H9 (cell line): ENCODE results near the gene YPEL3. TPM values are rescaled to one million over a fixed set of nuclear protein-coding genes. Genes with fewer than 3 reads are reported as not detected.

Source experiments
- DNase-seq: peaks from one replicate; pipeline ENCODE4 v3.0.0-alpha.2; 2017
- H2AFZ ChIP-seq: one replicate; pipeline ENCODE4 v1.6.1; 2013; ENCODE audit warnings: mild to moderate bottlenecking, low read length, control low read depth, moderate library complexity
- H2AK5ac ChIP-seq: 2 replicates; pipeline ENCODE4 v1.6.1; 2013; ENCODE audit warnings: low read length, control low read depth, mixed read lengths; ENCODE audit not compliant: insufficient read length
- H2BK120ac ChIP-seq: one replicate; pipeline ENCODE4 v1.6.1; 2013; ENCODE audit warnings: low read depth, mild to moderate bottlenecking, low read length, control low read depth, inconsistent platforms; ENCODE audit not compliant: poor library complexity, severe bottlenecking
- H2BK12ac ChIP-seq: 2 replicates; pipeline ENCODE4 v1.6.1; 2013; ENCODE audit warnings: low read length, control low read depth, mixed read lengths, low read depth; ENCODE audit not compliant: insufficient read length
- H2BK15ac ChIP-seq: 2 replicates; pipeline ENCODE4 v1.6.1; 2013; ENCODE audit warnings: low read depth, low read length, control low read depth
- H2BK20ac ChIP-seq: one replicate; pipeline ENCODE4 v1.6.1; 2013; ENCODE audit warnings: low read depth, mild to moderate bottlenecking, low read length, control low read depth, inconsistent platforms; ENCODE audit not compliant: poor library complexity, severe bottlenecking
- H2BK5ac ChIP-seq: 2 replicates; pipeline ENCODE4 v1.6.1; 2013; ENCODE audit warnings: low read length, control low read depth, mixed read lengths; ENCODE audit not compliant: insufficient read length
- H3K14ac ChIP-seq: 2 replicates; pipeline ENCODE4 v1.6.1; 2013; ENCODE audit warnings: low read length, control low read depth; ENCODE audit not compliant: insufficient read depth
- H3K18ac ChIP-seq: 2 replicates; pipeline ENCODE4 v1.6.1; 2013; ENCODE audit warnings: low read depth, mild to moderate bottlenecking, mixed read lengths, low read length, control low read depth; ENCODE audit not compliant: insufficient read length
- H3K23ac ChIP-seq: 2 replicates; pipeline ENCODE4 v1.6.1; 2013; ENCODE audit warnings: low read length, control low read depth, mixed read lengths, low read depth; ENCODE audit not compliant: insufficient read length
- H3K23me2 ChIP-seq: 2 replicates; pipeline ENCODE4 v1.6.1; 2013; ENCODE audit warnings: low read depth, mild to moderate bottlenecking, mixed read lengths, low read length, control low read depth; ENCODE audit not compliant: insufficient read length, poor library complexity, severe bottlenecking
- H3K27ac ChIP-seq: 2 replicates; pipeline ENCODE4 v1.5.1; 2013; ENCODE audit warnings: low read length, control low read depth, mixed read lengths, low read depth; ENCODE audit not compliant: insufficient read length
- H3K27me3 ChIP-seq: 2 replicates; pipeline ENCODE4 v1.6.1; 2013; ENCODE audit warnings: low read length, control low read depth, inconsistent platforms; ENCODE audit not compliant: insufficient read depth
- H3K4ac ChIP-seq: 2 replicates; pipeline ENCODE4 v1.6.1; 2013; ENCODE audit warnings: low read depth, mild to moderate bottlenecking, control low read depth, inconsistent platforms, low read length, moderate library complexity
- H3K4me1 ChIP-seq: 2 replicates; pipeline ENCODE4 v1.6.1; 2013; ENCODE audit warnings: low read length, control low read depth, inconsistent platforms; ENCODE audit not compliant: insufficient read depth
- H3K4me2 ChIP-seq: 2 replicates; pipeline ENCODE4 v1.6.1; 2013; ENCODE audit warnings: low read length, control low read depth, mixed read lengths; ENCODE audit not compliant: insufficient read length, insufficient read depth
- H3K56ac ChIP-seq: 2 replicates; pipeline ENCODE4 v1.6.1; 2013; ENCODE audit warnings: low read depth, mild to moderate bottlenecking, mixed read lengths, low read length, control low read depth; ENCODE audit not compliant: insufficient read length
- H3K79me1 ChIP-seq: 2 replicates; pipeline ENCODE4 v1.6.1; 2013; ENCODE audit warnings: low read depth, mild to moderate bottlenecking, moderate library complexity, low read length, control low read depth, inconsistent platforms; ENCODE audit not compliant: insufficient read depth, poor library complexity, severe bottlenecking
- H3K79me2 ChIP-seq: 2 replicates; pipeline ENCODE4 v1.6.1; 2013; ENCODE audit warnings: low read length, control low read depth, inconsistent platforms; ENCODE audit not compliant: insufficient read depth
- H3K9ac ChIP-seq: 2 replicates; pipeline ENCODE4 v1.6.1; 2013; ENCODE audit warnings: low read length, control low read depth, mixed read lengths; ENCODE audit not compliant: insufficient read length; ENCODE audit errors: extremely low read depth
- H3K9me3 ChIP-seq: one replicate; pipeline ENCODE4 v1.6.1; 2013; ENCODE audit warnings: low read depth, low read length, inconsistent platforms; ENCODE audit not compliant: control insufficient read depth
- H3T11ph ChIP-seq: one replicate; pipeline ENCODE4 v1.6.1; 2013; ENCODE audit warnings: mild to moderate bottlenecking, low read length, control low read depth, inconsistent platforms
- H4K20me1 ChIP-seq: one replicate; pipeline ENCODE4 v1.6.1; 2013; ENCODE audit not compliant: control insufficient read depth, insufficient read length, insufficient read depth
- H4K5ac ChIP-seq: 2 replicates; pipeline ENCODE4 v1.6.1; 2013; ENCODE audit warnings: low read depth, mild to moderate bottlenecking, mixed read lengths, low read length, control low read depth; ENCODE audit not compliant: insufficient read length
- H4K8ac ChIP-seq: replicated peaks from 2 replicates; pipeline ENCODE4 v1.6.1; 2013; ENCODE audit warnings: low read length, control low read depth, mixed read lengths, low read depth; ENCODE audit not compliant: insufficient read length
- H4K91ac ChIP-seq: 2 replicates; pipeline ENCODE4 v1.6.1; 2013; ENCODE audit warnings: low read depth, mild to moderate bottlenecking, moderate library complexity, mixed read lengths, low read length, control low read depth; ENCODE audit not compliant: insufficient read length
- H3K27ac Mint-ChIP-seq, 3 experiments: 2 replicates in 2 of 3; 3 replicates in 1 of 3; pipeline ENCODE4 v1.8.0; 2020 to 2021; ENCODE audit warnings: mixed read lengths in 3 of 3, mild to moderate bottlenecking in 1 of 3, moderate library complexity in 1 of 3
- H3K27me3 Mint-ChIP-seq: 2 replicates; pipeline ENCODE4 v1.8.0; 2021; ENCODE audit warnings: low read depth, mild to moderate bottlenecking, moderate library complexity, mixed read lengths
- H3K36me3 Mint-ChIP-seq, 3 experiments: 2 replicates in 2 of 3; 3 replicates in 1 of 3; pipeline ENCODE4 v1.8.0; 2020 to 2021; ENCODE audit warnings: low read depth in 3 of 3, mixed read lengths in 3 of 3; ENCODE audit not compliant: insufficient read depth in 1 of 3
- H3K4me1 Mint-ChIP-seq, 2 experiments: 2 replicates each; pipeline ENCODE4 v1.8.0; 2020; ENCODE audit warnings: mixed read lengths in 2 of 2
- H3K4me3 Mint-ChIP-seq, 2 experiments: 2 replicates in 1 of 2; 3 replicates in 1 of 2; pipeline ENCODE4 v1.8.0; 2020 to 2021; ENCODE audit warnings: mild to moderate bottlenecking in 2 of 2, mixed read lengths in 2 of 2, moderate library complexity in 1 of 2
- H3K9me3 Mint-ChIP-seq, 2 experiments: 2 replicates in 1 of 2; 3 replicates in 1 of 2; pipeline ENCODE4 v1.8.0; 2020; ENCODE audit warnings: mild to moderate bottlenecking in 2 of 2, mixed read lengths in 2 of 2, moderate library complexity in 1 of 2
- CTCF ChIP-seq: fragments of 200-600 bp; sonication (generic); conservative IDR thresholded peaks from 3 replicates; pipeline ENCODE4 v1.8.0; 2021; ENCODE audit warnings: antibody characterized with exemption, mild to moderate bottlenecking
- WGBS: extraction: QIAGEN DNeasy Blood & Tissue Kit; methylation state at CpG from one replicate; pipeline ENCODE4 v1.1.7; 2013; ENCODE audit warnings: missing lambda C conversion rate, low lambda C conversion rate, mixed read lengths; ENCODE audit not compliant: insufficient read length; ENCODE audit errors: extremely low coverage; 5-methylcytosine and 5-hydroxymethylcytosine counted together
- total RNA-seq: library from RNA; stranded (reverse); gene quantifications from 2 replicates; pipeline ENCODE4 v1.2.1, GENCODE V29; 2021

YPEL3 gene
- total RNA-seq, 1 experiment from 2014 or later: 27.5 TPM

GRCh38 chr16:30137897-30138296 lies 41.9 kb upstream of the YPEL3 start:
- Histone ChIP-seq H3K4me2 (no peak overlapping the region), H2BK15ac (no peak overlapping the region), H3K14ac (no peak overlapping the region), H3K27me3 (no peaks in the 10 kb centered on the region), H2AFZ (no peak overlapping the region), H3K23me2 (peaks cover 3% of the 10 kb centered on the region), H3K4me1 (no peaks in the 10 kb centered on the region), H3K79me1 (no peaks in the 10 kb centered on the region), H2AK5ac (no peak overlapping the region), H4K20me1 (no peaks in the 10 kb centered on the region), H3K79me2 (no peaks in the 10 kb centered on the region), H4K5ac (no peak overlapping the region), H2BK20ac (no peak overlapping the region), H3K9ac (no peak overlapping the region), H4K91ac (no peak overlapping the region), H3K27ac (no peak overlapping the region), H4K8ac (no peak overlapping the region), H3K56ac (no peak overlapping the region), H2BK12ac (no peak overlapping the region), H3K18ac (no peak overlapping the region), H3K23ac (no peak overlapping the region), H3K9me3 (no peaks in the 10 kb centered on the region), H2BK5ac (no peak overlapping the region), H2BK120ac (no peak overlapping the region), H3K4ac (no peak overlapping the region), H3T11ph (no peak overlapping the region)
- peaks cover 0 to 1% (median 0%) of the 10 kb centered on the region in 3 experiments; a peak in 1 of 7 replicates for H3K36me3 Mint-ChIP-seq
- H3K9me3 Mint-ChIP-seq: peaks cover 0 to 2% of the 10 kb centered on the region in 2 experiments; a peak in 1 of 5 replicates
- no peak for DNase-seq
- H3K27ac Mint-ChIP-seq: no peak overlapping the region
- no peak for TF ChIP-seq CTCF
- peaks cover 2% of the 10 kb centered on the region for H3K27me3 Mint-ChIP-seq
- 0 out of 4 replicates have a peak, but pooled peaks cover 0 to 2% of the 10 kb centered on the region in 2 experiments for H3K4me1 Mint-ChIP-seq
- H3K4me3 Mint-ChIP-seq: no peak overlapping the region
- no CpG with 5 or more reads among the region's 8 CpGs for WGBS
